Panc1 (cell line): ENCODE measurements around the gene OPRD1.

Experiments
- CTCF ChIP-seq: fragments of 450-650 bp; IDR thresholded peaks from 2 replicates; pipeline ENCODE4 v1.5.1; 2017; ENCODE audit warnings: mild to moderate bottlenecking
- POLR2AphosphoS5 ChIP-seq: IDR thresholded peaks from 2 replicates; pipeline ENCODE4 v1.6.1; 2012; ENCODE audit warnings: mild to moderate bottlenecking, low read depth, low read length, moderate library complexity
- REST ChIP-seq, 2 experiments: IDR thresholded peaks; 2 replicates each; pipeline ENCODE4 v1.6.1; 2011 to 2012; ENCODE audit warnings: low read depth in 2 of 2, control low read depth in 1 of 2, low read length in 1 of 2, mild to moderate bottlenecking in 1 of 2, moderate library complexity in 1 of 2; ENCODE audit not compliant: insufficient read depth in 1 of 2
- TCF7L2 ChIP-seq: IDR thresholded peaks from 2 replicates; pipeline ENCODE4 v1.6.1; 2011; ENCODE audit warnings: mild to moderate bottlenecking, low read depth, low read length, inconsistent platforms

- TF ChIP-seq CTCF (no peak), TCF7L2 (no peak), REST (IDR thresholded peaks at IDR 0.05; ENCODE audit: insufficient read depth in 1 of 2, low read depth in 2 of 2, low read length in 1 of 2) (no peak), POLR2AphosphoS5 (no peak)
Measured at GRCh38 chr1:28822799-28823198, 10.8 kb downstream of the OPRD1 start.
